Liver (tissue), 9 donors: ENCODE data around the gene KAZN. TPM values are rescaled to one million over a fixed set of nuclear protein-coding genes. Genes with fewer than 3 reads are reported as not detected.
A peak's percentile ranks its signal among the peaks of the same experiment; 100 is the strongest.

Experiments used
- DNase-seq: peaks from one replicate; pipeline ENCODE4 v3.0.0-alpha.2; 2017; ENCODE audit warnings: low spot score
- H3K27ac ChIP-seq, 2 donors: one replicate each; pipeline ENCODE4 v1.7.0; 2013; ENCODE audit warnings: inconsistent platforms in 2 of 2, low read length in 2 of 2, control low read depth in 1 of 2, low read depth in 1 of 2, mild to moderate bottlenecking in 1 of 2
- H3K27me3 ChIP-seq, 4 donors: one replicate each; pipeline versions ENCODE4 v1.6.1 to v1.7.0; 2013; ENCODE audit warnings: low read length in 3 of 4, inconsistent platforms in 1 of 4, mild to moderate bottlenecking in 1 of 4, moderate library complexity in 1 of 4; ENCODE audit not compliant: control insufficient read depth in 4 of 4, insufficient read depth in 4 of 4
- H3K36me3 ChIP-seq, 4 donors: one replicate each; pipeline versions ENCODE4 v1.6.1 to v1.7.0; 2013; ENCODE audit warnings: low read length in 3 of 4, mild to moderate bottlenecking in 3 of 4, low read depth in 1 of 4, moderate library complexity in 1 of 4; ENCODE audit not compliant: control insufficient read depth in 4 of 4, insufficient read depth in 3 of 4
- H3K4me1 ChIP-seq, 4 donors: one replicate each; pipeline versions ENCODE4 v1.6.1 to v1.7.0; 2013; ENCODE audit warnings: low read length in 3 of 4, mild to moderate bottlenecking in 3 of 4, moderate library complexity in 1 of 4; ENCODE audit not compliant: control insufficient read depth in 4 of 4, insufficient read depth in 4 of 4
- H3K4me3 ChIP-seq, 3 donors: one replicate each; pipeline versions ENCODE4 v1.6.1 to v1.7.0; 2013; ENCODE audit warnings: low read length in 3 of 3, control low read depth in 1 of 3, low read depth in 1 of 3, mild to moderate bottlenecking in 1 of 3
- H3K9ac ChIP-seq, 2 donors: one replicate each; pipeline ENCODE4 v1.7.0; 2013; ENCODE audit warnings: low read length in 2 of 2, mild to moderate bottlenecking in 2 of 2, moderate library complexity in 2 of 2, control low read depth in 1 of 2, low read depth in 1 of 2
- H3K9me3 ChIP-seq, 4 donors: one replicate each; pipeline versions ENCODE4 v1.6.1 to v1.7.0; 2013; ENCODE audit warnings: low read length in 3 of 4; ENCODE audit not compliant: control insufficient read depth in 4 of 4
- ATF3 ChIP-seq: IDR thresholded peaks from 2 replicates; pipeline ENCODE4 v1.6.1; 2016; ENCODE audit warnings: antibody characterized with exemption
- CTCF ChIP-seq: fragments of 150-350 bp; IDR thresholded peaks from 2 replicates; pipeline ENCODE4 v1.5.1; 2017; ENCODE audit warnings: improper control_type of control experiment, low read depth, low read length; ENCODE audit not compliant: missing input control
- EGR1 ChIP-seq, 2 donors: IDR thresholded peaks; 2 replicates each; pipeline ENCODE4 v1.6.1; 2016 to 2018; ENCODE audit warnings: antibody characterized with exemption in 2 of 2, low read depth in 2 of 2
- FOXA1 ChIP-seq: IDR thresholded peaks from 2 replicates; pipeline ENCODE4 v1.6.1; 2016; ENCODE audit warnings: antibody characterized with exemption
- FOXA2 ChIP-seq: IDR thresholded peaks from 2 replicates; pipeline ENCODE4 v1.6.1; 2016; ENCODE audit warnings: antibody characterized with exemption
- GABPA ChIP-seq, 2 donors: IDR thresholded peaks in 1 of 2; conservative IDR thresholded peaks in 1 of 2; 2 replicates each; pipeline ENCODE4 v1.6.1; 2016; ENCODE audit warnings: antibody characterized with exemption in 2 of 2, mild to moderate bottlenecking in 1 of 2, moderate library complexity in 1 of 2
- HNF4A ChIP-seq, 2 donors: conservative IDR thresholded peaks; 2 replicates each; pipeline ENCODE4 v1.6.1; 2016; ENCODE audit warnings: antibody characterized with exemption in 2 of 2, mild to moderate bottlenecking in 2 of 2
- MAX ChIP-seq: IDR thresholded peaks from 2 replicates; pipeline ENCODE4 v1.6.1; 2016; ENCODE audit warnings: antibody characterized with exemption
- RAD21 ChIP-seq, 2 donors: IDR thresholded peaks; 2 replicates each; pipeline ENCODE4 v1.6.1; 2016; ENCODE audit warnings: antibody characterized with exemption in 2 of 2, mild to moderate bottlenecking in 2 of 2
- REST ChIP-seq: IDR thresholded peaks from 2 replicates; pipeline ENCODE4 v1.6.1; 2016; ENCODE audit warnings: antibody characterized with exemption, mild to moderate bottlenecking
- RXRA ChIP-seq, 2 donors: IDR thresholded peaks; 2 replicates each; pipeline ENCODE4 v1.6.1; 2017 to 2018; ENCODE audit warnings: antibody characterized with exemption in 2 of 2, mild to moderate bottlenecking in 1 of 2
- TAF1 ChIP-seq: conservative IDR thresholded peaks from 2 replicates; pipeline ENCODE4 v1.6.1; 2016; ENCODE audit warnings: antibody characterized with exemption, mild to moderate bottlenecking
- YY1 ChIP-seq: IDR thresholded peaks from 2 replicates; pipeline ENCODE4 v1.6.1; 2016; ENCODE audit warnings: antibody characterized with exemption, mild to moderate bottlenecking
- ZBTB33 ChIP-seq: IDR thresholded peaks from 2 replicates; pipeline ENCODE4 v1.6.1; 2016; ENCODE audit warnings: antibody characterized with exemption
- WGBS: extraction: QIAGEN DNeasy Blood & Tissue Kit; methylation state at CpG from one replicate; pipeline ENCODE4 v1.1.7; 2013; 5-methylcytosine and 5-hydroxymethylcytosine counted together
- polyA plus RNA-seq, 2 donors: library from polyadenylated mRNA; stranded (reverse) in 1 of 2; unstranded in 1 of 2; fragments of 200-250 nt in 1 of 2; fragments of >200 nt in 1 of 2; fragmentation: Nextera tagmentation in 1 of 2; extraction: Ambion mirVana in 1 of 2; gene quantifications; one replicate each; pipeline versions ENCODE4 v1.2.1 to v1.2.3, GENCODE V29; 2013 to 2015
- total RNA-seq, 2 donors: library from RNA; depleted of rRNA; stranded (reverse); fragments of >200 nt; gene quantifications; one replicate each; pipeline ENCODE4 v1.2.3, GENCODE V29; 2014
- donor health status: healthy.
- donor health status: healthy.
- donor health status: healthy.
- donor health status: healthy.
- donor health status: healthy.

KAZN gene
- total and polyA plus RNA-seq, 4 donors = 1.9 to 6.9 (median 2.4) TPM

GRCh38 chr1:14975119-14975518 lies 376.6 kb downstream of the KAZN start:
- no peak for TF ChIP-seq ATF3
- TF ChIP-seq ZBTB33 = no peak
- TF ChIP-seq FOXA1 = no peak
- TF ChIP-seq GABPA (IDR thresholded peaks at IDR 0.05 in 1 of 2, conservative IDR thresholded peaks at IDR 0.05 in 1 of 2) = no peak
- no peak for TF ChIP-seq TAF1
- no peak for TF ChIP-seq MAX
- no peak for TF ChIP-seq FOXA2
- TF ChIP-seq EGR1 (IDR thresholded peaks at IDR 0.05; ENCODE audit: low read depth in 2 of 2) = no peak
- TF ChIP-seq YY1 = no peak
- TF ChIP-seq CTCF = no peak
- TF ChIP-seq RXRA (IDR thresholded peaks at IDR 0.05) = no peak
- TF ChIP-seq REST = no peak
- no peak for TF ChIP-seq RAD21 (IDR thresholded peaks at IDR 0.05)
- Histone ChIP-seq H3K4me3 (no peak overlapping the region), H3K27ac (no peak overlapping the region), H3K9me3 (peaks cover 0 to 5% (median 0%) of the 10 kb centered on the region in 4 donors), H3K36me3 (no peaks in the 10 kb centered on the region), H3K9ac (no peak overlapping the region), H3K27me3 (no peaks in the 10 kb centered on the region), H3K4me1 (peaks cover 0 to 6% (median 0%) of the 10 kb centered on the region in 4 donors)
- DNase-seq = no peak
- 88% methylated on average over 4 of the region's 4 CpGs for WGBS

- peaks cover 0 to 5% (median 0%) of the 10 kb centered on the region in 4 donors for H3K9me3 ChIP-seq
- no peak overlapping the region for H3K4me3 ChIP-seq
- no peak for TF ChIP-seq HNF4A (conservative IDR thresholded peaks at IDR 0.05)
- TF ChIP-seq RAD21 (IDR thresholded peaks at IDR 0.05) = no peak
- TF ChIP-seq RXRA (IDR thresholded peaks at IDR 0.05) = peak in 1 of 2 donors; percentile 31
- TF ChIP-seq ZBTB33 = no peak
- no peak for TF ChIP-seq FOXA1
- WGBS = 86% methylated on average over 13 of the region's 13 CpGs
- H3K9ac ChIP-seq = no peak overlapping the region
- no peaks in the 10 kb centered on the region for H3K4me1 ChIP-seq
- no peaks in the 10 kb centered on the region for H3K27me3 ChIP-seq
- no peaks in the 10 kb centered on the region for H3K36me3 ChIP-seq
- no peak for DNase-seq
- no peak overlapping the region for H3K27ac ChIP-seq
Measured at GRCh38 chr1:14976256-14976655, 377.8 kb downstream of the KAZN start.
